Measurements from ENCODE around the gene ARHGEF17.

Gene ARHGEF17

DNA sequence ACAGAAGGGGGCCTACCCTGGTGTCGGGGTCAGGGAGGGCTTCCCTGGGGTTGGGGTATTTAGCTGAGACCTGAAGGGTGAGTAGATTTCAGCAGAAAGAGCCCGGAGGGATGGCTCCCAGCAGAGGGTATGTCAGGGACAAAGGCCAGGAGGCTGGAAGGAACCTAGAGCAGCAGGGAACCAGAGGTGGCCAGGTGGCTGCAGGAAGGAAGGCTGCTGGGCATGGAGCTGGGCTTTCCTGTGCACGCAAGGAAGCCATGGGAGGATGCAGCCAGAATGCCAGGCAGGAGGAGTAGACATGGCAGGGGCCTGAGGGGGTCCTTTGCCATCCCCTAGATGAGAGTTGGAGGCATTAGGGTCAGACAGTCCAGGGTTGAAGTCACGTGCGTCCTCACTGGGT is 40.8 kb downstream of the ARHGEF17 start:
- TF ChIP-seq ZNF274 (IDR thresholded peaks at IDR 0.05; ENCODE audit: low read depth, low read length), result no peak
- no peak overlapping the region for H3K4me3 ChIP-seq (ENCODE audit: low read length)

DNA sequence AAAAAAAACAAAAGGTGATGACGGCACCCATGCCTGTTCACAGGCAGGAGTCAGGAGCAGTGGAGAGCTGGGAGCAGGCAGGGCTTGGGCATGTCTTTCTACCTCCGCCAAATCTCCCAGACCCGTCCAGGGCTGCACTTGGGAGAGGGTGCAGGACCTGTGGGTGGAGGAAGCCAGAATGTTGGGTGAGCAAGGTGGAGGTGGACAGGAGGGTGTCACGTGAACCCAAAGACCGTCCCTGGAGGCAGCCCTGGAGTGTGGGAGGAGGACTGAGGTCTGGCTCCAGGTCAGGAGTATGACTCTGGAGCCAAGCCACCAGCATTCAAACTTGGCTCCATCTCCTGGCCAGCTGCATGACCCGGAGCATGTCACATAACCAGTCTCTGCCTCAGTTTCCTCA is 41.6 kb downstream of the ARHGEF17 start:
- no peak overlapping the region for H3K4me3 ChIP-seq (ENCODE audit: low read length)

DNA sequence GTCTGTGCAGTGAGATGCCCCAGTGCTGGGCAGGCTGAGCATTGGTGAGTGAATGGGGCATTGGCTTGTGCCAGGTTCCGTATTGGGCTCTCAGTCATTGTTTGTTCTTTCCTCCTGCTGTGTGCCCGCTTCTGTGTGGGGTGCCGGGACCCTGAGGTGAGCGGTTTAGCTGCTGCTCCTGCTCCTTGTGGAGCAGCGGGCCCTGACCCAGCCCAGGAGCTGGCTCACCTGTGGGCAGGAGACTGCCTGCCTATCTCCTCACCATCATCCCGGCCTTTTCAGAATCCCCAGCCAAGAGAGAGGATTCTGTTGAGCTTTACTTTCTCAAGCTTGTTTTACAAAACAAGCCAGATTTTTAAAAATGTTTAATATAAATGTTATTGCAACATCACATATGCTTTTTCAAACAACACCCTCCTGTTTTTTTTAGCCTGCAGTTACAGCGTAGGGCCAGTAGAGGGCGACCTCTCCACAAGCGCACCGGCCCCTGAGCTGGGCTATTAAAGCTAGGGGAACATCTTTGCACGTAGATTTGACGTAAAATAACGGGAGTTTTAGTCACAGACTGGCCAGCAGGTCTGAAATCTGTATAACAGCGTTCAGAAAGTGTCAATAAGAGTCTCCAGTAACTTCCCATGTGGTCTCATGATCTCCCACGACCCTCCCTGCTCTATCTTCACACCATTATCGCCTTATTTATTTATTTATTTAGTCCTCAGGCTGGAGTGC is 43.0 kb downstream of the ARHGEF17 start:
- no peak overlapping the region for H3K4me3 ChIP-seq (ENCODE audit: low read length)
- no peak for TF ChIP-seq ZNF274 (IDR thresholded peaks at IDR 0.05; ENCODE audit: low read depth, low read length)

More for the DNA sequence above, 41.6 kb downstream of the ARHGEF17 start:
- no peak for TF ChIP-seq ZNF274 (IDR thresholded peaks at IDR 0.05; ENCODE audit: low read depth, low read length)

DNA sequence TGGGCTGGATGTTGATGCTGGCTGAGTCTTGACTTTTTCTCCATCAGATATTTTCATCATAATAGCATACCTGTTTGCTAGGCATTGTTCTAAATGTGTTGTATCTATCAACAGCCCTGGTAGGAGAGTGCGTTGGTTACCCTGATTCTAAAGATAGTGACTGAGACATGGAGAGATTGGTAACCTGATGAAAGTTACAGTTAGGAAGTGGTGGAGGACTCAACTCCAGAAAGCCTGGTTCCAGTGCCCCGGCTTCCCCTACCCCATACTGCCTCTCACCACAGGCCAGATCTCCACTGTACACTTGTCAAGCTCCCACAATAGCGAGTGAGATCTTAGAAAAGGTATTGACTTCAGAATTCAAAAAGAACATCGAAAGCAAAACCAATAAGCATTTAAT is 45.3 kb downstream of the ARHGEF17 start:
- H3K4me3 ChIP-seq (ENCODE audit: low read length), result no peak overlapping the region
- TF ChIP-seq ZNF274 (IDR thresholded peaks at IDR 0.05; ENCODE audit: low read depth, low read length), result no peak

DNA sequence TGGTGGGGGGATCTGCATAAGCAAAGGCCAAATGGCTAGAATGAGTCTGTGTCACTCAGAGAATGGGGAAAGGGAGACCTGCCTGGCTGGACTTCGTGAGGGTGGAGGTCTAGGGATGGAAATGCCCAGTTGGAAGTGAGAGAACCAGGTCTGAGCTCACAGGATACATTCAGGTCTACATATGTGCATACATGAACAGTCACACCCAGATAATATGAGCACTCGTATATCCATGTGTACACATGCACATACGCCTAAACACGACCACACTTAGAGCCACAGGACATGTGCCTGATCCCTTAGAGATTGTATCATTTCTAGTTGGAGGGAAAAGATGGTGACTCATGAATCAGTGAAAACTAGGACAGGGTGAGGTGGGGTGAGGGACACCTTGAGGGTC is 47.0 kb downstream of the ARHGEF17 start:
- no peak for TF ChIP-seq ZNF274 (IDR thresholded peaks at IDR 0.05; ENCODE audit: low read depth, low read length)
- no peak overlapping the region for H3K4me3 ChIP-seq (ENCODE audit: low read length)

DNA sequence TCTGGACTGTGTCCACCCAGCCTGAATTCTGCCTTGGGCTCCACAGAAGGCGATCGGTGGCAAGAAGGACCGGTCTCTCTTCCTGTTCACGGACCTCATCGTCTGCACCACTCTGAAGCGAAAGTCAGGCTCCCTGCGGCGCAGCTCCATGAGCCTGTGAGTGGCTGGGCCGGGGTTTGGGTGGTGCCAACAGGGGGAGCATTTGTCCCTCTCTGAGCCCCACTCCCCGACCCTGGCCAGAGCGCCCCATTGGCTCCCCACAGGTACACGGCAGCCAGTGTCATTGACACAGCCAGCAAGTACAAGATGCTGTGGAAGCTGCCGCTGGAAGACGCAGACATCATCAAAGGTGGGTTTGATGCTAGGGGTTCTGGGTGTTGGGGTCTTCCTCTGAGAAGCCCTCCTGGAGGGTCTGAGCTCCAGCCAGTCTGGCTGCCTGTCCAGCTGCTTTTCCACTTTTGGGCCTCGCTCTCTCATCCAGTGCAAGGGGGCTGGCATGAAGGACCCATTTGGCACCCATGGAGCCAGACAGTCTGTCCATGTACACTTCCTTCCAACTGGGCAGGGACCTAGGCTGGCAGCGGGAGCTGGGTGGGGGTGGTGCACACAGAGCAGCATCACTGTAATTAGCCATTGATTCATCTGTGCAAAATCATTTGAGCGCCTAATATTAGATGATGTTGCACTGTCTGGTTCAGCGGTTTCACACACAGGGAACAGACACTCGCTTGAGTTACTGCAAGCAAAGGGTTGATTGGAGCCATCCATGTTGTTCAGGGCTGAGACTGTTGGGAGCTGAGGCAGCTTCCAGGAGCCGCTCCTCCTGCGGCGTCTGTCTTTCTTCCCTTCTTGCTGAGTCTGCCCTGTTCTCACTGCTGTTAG is 49.1 kb downstream of the ARHGEF17 start:
- no peak for TF ChIP-seq ZNF274 (IDR thresholded peaks at IDR 0.05; ENCODE audit: low read depth, low read length)
- no peak overlapping the region for H3K4me3 ChIP-seq (ENCODE audit: low read length)

DNA sequence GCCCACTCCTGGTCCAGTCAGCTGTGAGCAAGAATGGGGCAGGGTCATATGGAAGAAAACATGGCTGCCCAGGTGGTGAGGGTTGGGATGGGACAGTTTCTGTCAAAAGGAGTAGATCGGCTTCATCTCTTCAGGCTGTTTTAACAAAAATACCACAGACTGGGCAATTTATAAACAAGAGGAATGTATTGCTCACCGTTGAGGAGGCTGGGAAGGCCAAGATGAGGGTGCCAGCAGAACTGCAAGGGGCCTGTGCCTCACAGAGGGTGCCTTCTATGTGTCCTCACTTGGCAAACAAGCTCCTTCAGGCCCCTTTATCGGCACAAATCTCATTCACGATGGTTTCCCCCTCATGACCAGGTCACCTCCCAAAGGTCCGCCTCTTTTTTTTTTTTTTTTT is 50.0 kb downstream of the ARHGEF17 start:
- no peak for TF ChIP-seq ZNF274 (IDR thresholded peaks at IDR 0.05; ENCODE audit: low read depth, low read length)
- no peak overlapping the region for H3K4me3 ChIP-seq (ENCODE audit: low read length)

DNA sequence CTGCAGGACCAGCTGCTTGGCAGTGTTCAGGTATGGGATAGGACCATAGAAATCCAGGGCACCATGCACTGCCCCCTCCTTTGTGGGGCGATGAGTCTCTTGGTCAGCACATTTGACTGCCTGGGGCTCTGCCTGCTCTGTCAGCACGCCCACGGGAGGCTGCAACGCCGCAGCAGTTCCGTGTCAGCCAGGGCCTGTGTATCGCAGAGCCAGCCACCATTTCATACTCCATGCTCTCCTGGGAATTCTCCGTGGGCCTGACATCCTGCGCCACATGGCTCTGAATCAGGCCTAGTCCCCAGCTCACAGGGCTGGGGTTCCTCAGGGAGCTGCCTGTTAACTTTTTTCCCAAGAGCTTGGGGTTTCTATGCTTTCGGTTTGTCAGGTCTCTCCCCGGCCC is 51.3 kb downstream of the ARHGEF17 start:
- TF ChIP-seq ZNF274 (IDR thresholded peaks at IDR 0.05; ENCODE audit: low read depth, low read length), result no peak
- H3K4me3 ChIP-seq (ENCODE audit: low read length), result no peak overlapping the region

DNA sequence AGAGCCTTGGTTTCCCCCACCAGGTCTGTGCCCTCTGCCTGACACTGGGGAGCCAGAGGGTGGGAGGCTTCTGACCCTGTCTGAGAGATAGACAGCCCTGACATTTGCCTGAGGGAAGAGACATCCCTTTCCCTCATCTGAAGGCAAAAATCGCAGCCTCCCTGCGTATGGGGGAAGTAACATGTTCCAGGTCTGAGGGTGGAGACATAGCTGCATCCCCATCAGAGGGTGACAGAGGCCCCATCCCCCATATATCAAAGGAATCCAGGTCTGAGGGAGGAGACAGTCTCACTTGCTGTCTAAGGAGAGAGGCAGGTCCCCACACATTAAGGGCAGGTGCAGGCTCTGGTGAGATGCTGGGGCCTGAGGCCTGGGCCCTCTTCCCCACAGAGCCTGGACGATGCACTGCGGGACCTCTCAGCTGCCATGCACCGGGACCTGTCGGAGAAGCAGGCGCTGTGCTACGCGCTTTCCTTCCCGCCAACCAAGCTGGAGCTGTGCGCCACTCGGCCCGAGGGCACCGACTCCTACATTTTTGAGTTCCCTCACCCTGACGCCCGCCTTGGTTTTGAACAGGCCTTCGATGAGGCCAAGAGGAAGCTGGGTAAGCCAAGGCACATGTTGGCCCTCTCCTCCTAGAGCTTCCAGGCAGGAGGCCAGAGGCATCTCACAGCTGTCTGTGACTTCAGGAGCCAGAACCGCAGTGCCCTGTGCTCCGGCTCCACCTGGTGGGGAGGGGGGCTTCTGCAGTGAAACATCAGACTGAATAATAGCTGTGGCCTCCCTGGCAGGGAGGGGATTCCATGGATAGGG is 52.1 kb downstream of the ARHGEF17 start:
- no peak overlapping the region for H3K4me3 ChIP-seq (ENCODE audit: low read length)
- TF ChIP-seq ZNF274 (IDR thresholded peaks at IDR 0.05; ENCODE audit: low read depth, low read length), result no peak

DNA sequence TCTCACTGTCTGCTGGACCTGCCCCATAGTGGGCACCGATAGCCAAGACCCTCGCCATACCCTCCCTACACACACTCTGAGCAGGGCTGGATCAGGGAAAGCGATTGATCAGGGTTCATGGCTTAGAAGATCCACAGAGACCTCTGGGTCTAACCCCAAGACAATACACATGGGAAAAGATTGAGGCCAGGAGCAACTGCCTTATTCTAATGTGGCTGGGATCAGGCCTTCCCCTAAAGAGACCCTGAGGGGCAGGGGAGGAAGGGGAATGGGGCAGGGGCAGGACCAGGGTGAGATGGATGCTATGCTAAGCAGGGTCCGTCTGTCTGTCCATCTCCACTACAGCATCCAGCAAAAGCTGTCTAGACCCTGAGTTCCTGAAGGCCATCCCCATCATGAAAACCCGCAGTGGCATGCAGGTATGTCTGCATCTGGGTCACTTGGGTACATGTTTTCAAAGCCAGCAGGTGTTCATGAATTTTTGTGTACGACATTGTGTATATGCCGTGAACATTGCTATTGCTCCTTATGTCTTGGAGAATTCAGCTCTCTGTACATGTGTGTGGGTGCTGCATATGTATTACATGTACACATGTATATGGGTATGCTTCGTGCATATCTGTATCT is 52.8 kb downstream of the ARHGEF17 start:
- H3K4me3 ChIP-seq (ENCODE audit: low read length), result no peak overlapping the region
- TF ChIP-seq ZNF274 (IDR thresholded peaks at IDR 0.05; ENCODE audit: low read depth, low read length), result no peak

DNA sequence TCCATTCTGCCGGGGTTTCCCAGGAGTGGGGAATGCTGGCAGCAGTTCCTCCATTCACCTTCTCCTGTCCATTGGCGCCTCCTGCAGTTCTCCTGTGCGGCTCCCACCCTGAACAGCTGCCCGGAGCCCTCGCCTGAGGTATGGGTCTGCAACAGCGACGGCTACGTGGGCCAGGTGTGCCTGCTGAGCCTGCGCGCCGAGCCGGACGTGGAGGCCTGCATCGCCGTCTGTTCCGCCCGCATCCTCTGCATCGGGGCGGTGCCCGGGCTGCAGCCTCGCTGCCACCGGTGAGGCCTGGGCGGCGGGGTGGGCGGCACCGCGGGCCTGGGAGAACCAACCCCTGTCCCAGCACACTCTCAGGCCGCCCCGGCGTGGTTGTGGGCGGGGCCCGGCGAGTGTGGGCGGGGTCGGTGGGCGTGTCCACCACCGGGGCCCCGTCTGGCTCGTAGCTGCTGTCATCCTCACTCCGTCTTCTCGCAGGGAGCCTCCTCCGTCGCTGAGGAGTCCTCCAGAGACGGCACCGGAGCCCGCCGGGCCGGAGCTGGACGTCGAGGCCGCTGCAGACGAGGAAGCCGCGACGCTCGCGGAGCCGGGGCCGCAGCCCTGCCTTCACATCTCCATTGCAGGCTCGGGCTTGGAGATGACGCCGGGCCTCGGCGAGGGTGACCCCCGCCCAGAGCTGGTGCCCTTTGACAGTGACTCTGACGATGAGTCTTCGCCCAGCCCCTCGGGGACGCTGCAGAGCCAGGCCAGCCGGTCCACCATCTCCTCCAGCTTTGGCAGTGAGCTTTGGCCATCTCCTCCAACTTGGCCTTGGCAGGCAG is 54.1 kb downstream of the ARHGEF17 start:
- H3K4me3 ChIP-seq (ENCODE audit: low read length), result no peak overlapping the region
- TF ChIP-seq ZNF274 (IDR thresholded peaks at IDR 0.05; ENCODE audit: low read depth, low read length), result no peak

DNA sequence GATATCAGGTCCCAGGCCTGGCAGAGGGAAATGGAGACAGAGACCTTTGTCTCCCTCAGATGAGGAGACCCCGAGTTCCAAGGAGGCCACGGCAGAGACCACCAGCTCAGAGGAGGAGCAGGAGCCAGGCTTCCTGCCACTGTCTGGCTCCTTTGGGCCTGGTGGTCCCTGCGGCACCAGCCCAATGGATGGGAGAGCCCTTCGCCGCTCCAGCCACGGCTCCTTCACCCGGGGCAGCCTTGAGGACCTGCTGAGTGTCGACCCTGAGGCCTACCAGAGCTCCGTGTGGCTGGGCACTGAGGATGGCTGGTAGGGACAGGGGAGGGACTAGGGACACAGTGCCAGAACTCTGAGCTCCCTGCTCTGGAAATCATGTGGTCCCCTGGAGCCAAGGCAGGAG is 55.1 kb downstream of the ARHGEF17 start:
- H3K4me3 ChIP-seq (ENCODE audit: low read length), result no peak overlapping the region
- TF ChIP-seq ZNF274 (IDR thresholded peaks at IDR 0.05; ENCODE audit: low read depth, low read length), result no peak

All from GM08714 (cell line).